Vagina (tissue), 2 donors: ENCODE results near the gene IGSF3.

ENCODE experiments used
- POLR2AphosphoS5 ChIP-seq, 2 donors: sonication (generic); formaldehyde crosslinking; IDR thresholded peaks; one replicate each; pipeline ENCODE4 v1.9.0; 2017; ENCODE audit warnings: antibody characterized with exemption in 2 of 2, mild to moderate bottlenecking in 2 of 2, low read depth in 1 of 2; ENCODE audit not compliant: insufficient read depth in 1 of 2
- TF ChIP-seq, protein P1 (sequence below), 3 experiments: fragments of 450-650 bp in 2 of 3; fragments of 200-600 bp in 1 of 3; sonication (generic) in 1 of 3; IDR thresholded peaks; one replicate each; pipeline ENCODE4 v1.5.1; 2017 to 2019; ENCODE audit warnings: antibody characterized with exemption in 3 of 3, mild to moderate bottlenecking in 2 of 3, moderate library complexity in 2 of 3

DNA sequence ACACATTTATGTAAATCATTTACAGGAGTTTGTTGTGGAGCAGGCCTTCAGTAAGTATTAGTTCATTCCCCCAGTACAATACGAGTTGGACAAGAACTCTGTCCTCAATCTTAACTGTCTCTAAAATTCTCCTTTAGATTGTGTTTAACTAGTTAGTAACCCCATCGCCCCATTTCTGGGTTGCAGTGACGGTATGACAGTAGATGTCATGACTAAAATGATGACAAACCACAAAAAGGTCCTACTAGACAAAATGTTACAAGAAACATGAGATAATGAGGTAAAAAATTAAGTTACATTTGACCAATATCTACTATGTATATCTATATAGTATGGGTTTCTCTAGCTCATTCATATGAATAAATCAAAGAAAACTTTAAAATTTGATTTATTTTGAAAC, 137.9 kb downstream of the IGSF3 start:
- no peak for TF ChIP-seq POLR2AphosphoS5 (IDR thresholded peaks at IDR 0.05; ENCODE audit: insufficient read depth in 1 of 2, low read depth in 1 of 2)
- TF ChIP-seq, protein P1, sequence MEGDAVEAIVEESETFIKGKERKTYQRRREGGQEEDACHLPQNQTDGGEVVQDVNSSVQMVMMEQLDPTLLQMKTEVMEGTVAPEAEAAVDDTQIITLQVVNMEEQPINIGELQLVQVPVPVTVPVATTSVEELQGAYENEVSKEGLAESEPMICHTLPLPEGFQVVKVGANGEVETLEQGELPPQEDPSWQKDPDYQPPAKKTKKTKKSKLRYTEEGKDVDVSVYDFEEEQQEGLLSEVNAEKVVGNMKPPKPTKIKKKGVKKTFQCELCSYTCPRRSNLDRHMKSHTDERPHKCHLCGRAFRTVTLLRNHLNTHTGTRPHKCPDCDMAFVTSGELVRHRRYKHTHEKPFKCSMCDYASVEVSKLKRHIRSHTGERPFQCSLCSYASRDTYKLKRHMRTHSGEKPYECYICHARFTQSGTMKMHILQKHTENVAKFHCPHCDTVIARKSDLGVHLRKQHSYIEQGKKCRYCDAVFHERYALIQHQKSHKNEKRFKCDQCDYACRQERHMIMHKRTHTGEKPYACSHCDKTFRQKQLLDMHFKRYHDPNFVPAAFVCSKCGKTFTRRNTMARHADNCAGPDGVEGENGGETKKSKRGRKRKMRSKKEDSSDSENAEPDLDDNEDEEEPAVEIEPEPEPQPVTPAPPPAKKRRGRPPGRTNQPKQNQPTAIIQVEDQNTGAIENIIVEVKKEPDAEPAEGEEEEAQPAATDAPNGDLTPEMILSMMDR (IDR thresholded peaks at IDR 0.05), result no peak
